Measurements from ENCODE around the gene EMP1. TPM values are rescaled to one million over a fixed set of nuclear protein-coding genes. Genes with fewer than 3 reads are reported as not detected.

The EMP1 gene
- polyA plus RNA-seq, 1 donor: 97.8 TPM

- peak; percentile 85 for DNase-seq
These were observed 24.3 kb upstream of the EMP1 start for GRCh38 chr12:13171921-13172859.

- DNase-seq: peak; percentile 65
These were observed 23.3 kb upstream of the EMP1 start for GRCh38 chr12:13173012-13173932.

GRCh38 chr12:13175499-13175898 lies 21.0 kb upstream of the EMP1 start:
- no peak for DNase-seq

- DNase-seq: no peak
These were observed 20.3 kb upstream of the EMP1 start for GRCh38 chr12:13176256-13176655.

- DNase-seq: no peak
These were observed 19.2 kb upstream of the EMP1 start for GRCh38 chr12:13177373-13177772.

- no peak for DNase-seq
These were observed 18.6 kb upstream of the EMP1 start for GRCh38 chr12:13177906-13178305.

- DNase-seq: no peak
These were observed 17.8 kb upstream of the EMP1 start for GRCh38 chr12:13178568-13179210.

GRCh38 chr12:13179211-13180074 lies 17.1 kb upstream of the EMP1 start:
- no peak for DNase-seq

GRCh38 chr12:13181375-13182070 lies 15.0 kb upstream of the EMP1 start:
- no peak for DNase-seq

GRCh38 chr12:13182881-13183280 lies 13.6 kb upstream of the EMP1 start:
- no peak for DNase-seq

GRCh38 chr12:13183620-13184019 lies 12.9 kb upstream of the EMP1 start:
- DNase-seq: no peak

GRCh38 chr12:13186302-13186701 lies 10.2 kb upstream of the EMP1 start:
- no peak for DNase-seq

GRCh38 chr12:13187399-13187798 lies 9.1 kb upstream of the EMP1 start:
- no peak for DNase-seq

- DNase-seq: no peak
These were observed 7.3 kb upstream of the EMP1 start for GRCh38 chr12:13189264-13189663.

GRCh38 chr12:13190275-13190674 lies 6.3 kb upstream of the EMP1 start:
- no peak for DNase-seq

GRCh38 chr12:13192719-13193118 lies 3.8 kb upstream of the EMP1 start:
- no peak for DNase-seq

GRCh38 chr12:13193505-13194231 lies 2.9 kb upstream of the EMP1 start:
- no peak for DNase-seq

GRCh38 chr12:13194401-13195110 lies 2.0 kb upstream of the EMP1 start:
- no peak for DNase-seq

- no peak for DNase-seq
These were observed 1.3 kb upstream of the EMP1 start for GRCh38 chr12:13195250-13195649.
